GM12878 (cell line): Measurements from ENCODE around the gene CKS1B. TPM values are rescaled to one million over a fixed set of nuclear protein-coding genes. Genes with fewer than 3 reads are reported as not detected.

Experiments
- ATAC-seq: fragments of 200-7000 bp; cut with Tn5 transposase; 3 replicates; pipeline ENCODE4 v1.9.1; 2020; ENCODE audit warnings: mild to moderate bottlenecking, moderate library complexity
- BruUV-seq: library from RNA; stranded (reverse); fragments of 400-500 nt; replicated peaks from 2 replicates; lab custom pipeline; 2021; lab: Mats Ljungman, UMichigan
- CTCF ChIA-PET: fragments of 300-600 bp; sonication (Branson Sonifier 250); formaldehyde crosslinking; extraction: SDS; loops from one replicate; lab custom pipeline; 2021; ENCODE audit warnings: inconsistent platforms; lab: Yijun Ruan, JAX
- POLR2A ChIA-PET: fragments of 350-600 bp; formaldehyde crosslinking; extraction: SDS; loops from one replicate; lab custom pipeline; 2021; ENCODE audit warnings: inconsistent platforms; lab: Charles Lee
- RAD21 ChIA-PET: fragments of 300-600 bp; sonication (Branson Sonifier 250); formaldehyde crosslinking; loops from one replicate; lab custom pipeline; 2023; ENCODE audit warnings: antibody characterized with exemption; ENCODE audit not compliant: unreplicated experiment; lab: Charles Lee
- SMC1A ChIA-PET: fragments of 300-600 bp; sonication (Branson Sonifier 250); formaldehyde crosslinking; loops from one replicate; lab custom pipeline; 2023; ENCODE audit not compliant: unreplicated experiment, uncharacterized antibody; lab: Charles Lee
- DNase-seq: peaks from one replicate; pipeline ENCODE4 v3.0.0-alpha.2; 2011; ENCODE audit warnings: low read depth, low spot score
- FAIRE-seq: peaks from 3 replicates; lab custom pipeline; 2011; peaks lifted over from hg19 to GRCh38; lab: Jason Lieb, UNC
- H2AFZ ChIP-seq: 2 replicates; pipeline ENCODE4 v1.6.0; 2011; ENCODE audit warnings: low read depth, low read length, control low read depth; ENCODE audit not compliant: control insufficient read depth
- H3K27ac ChIP-seq: 2 replicates; pipeline ENCODE4 v1.5.1; 2011; ENCODE audit warnings: control low read depth; ENCODE audit not compliant: control insufficient read depth, insufficient read depth
- H3K27me3 ChIP-seq, 2 experiments: replicated peaks in 1 of 2; 2 replicates each; pipeline versions ENCODE4 v1.6.0 to v1.6.1; 2011; ENCODE audit warnings: low read length in 1 of 2; ENCODE audit not compliant: control insufficient read depth in 2 of 2, insufficient read depth in 2 of 2
- H3K36me3 ChIP-seq, 2 experiments: 2 replicates each; pipeline ENCODE4 v1.5.1; 2011; ENCODE audit warnings: low read length in 1 of 2; ENCODE audit not compliant: control insufficient read depth in 2 of 2, insufficient read depth in 2 of 2
- H3K4me1 ChIP-seq: 2 replicates; pipeline ENCODE4 v1.6.1; 2011; ENCODE audit warnings: mild to moderate bottlenecking, low read length, moderate library complexity, mixed read lengths; ENCODE audit not compliant: control insufficient read depth, insufficient read depth
- H3K4me2 ChIP-seq: 2 replicates; pipeline ENCODE4 v1.6.0; 2011; ENCODE audit warnings: control low read depth; ENCODE audit not compliant: control insufficient read depth, insufficient read depth
- H3K4me3 ChIP-seq: fragments of 200-600 bp; sonication (generic); 2 replicates; pipeline ENCODE4 v1.5.1; 2016
- H3K79me2 ChIP-seq: 2 replicates; pipeline ENCODE4 v1.6.0; 2011; ENCODE audit warnings: low read length; ENCODE audit not compliant: control insufficient read depth, insufficient read depth
- H3K9ac ChIP-seq: 2 replicates; pipeline ENCODE4 v1.8.0; 2011; ENCODE audit warnings: low read length, control low read depth, mixed read lengths; ENCODE audit not compliant: control insufficient read depth, insufficient read depth
- H3K9me3 ChIP-seq: replicated peaks from 3 replicates; pipeline ENCODE4 v1.5.1; 2011; ENCODE audit warnings: mild to moderate bottlenecking, low read length; ENCODE audit not compliant: control insufficient read depth, insufficient read depth
- H4K20me1 ChIP-seq: 2 replicates; pipeline ENCODE4 v1.6.0; 2011; ENCODE audit not compliant: control insufficient read depth, insufficient read depth
- ATF7 ChIP-seq: fragments of 450-650 bp; IDR thresholded peaks from 2 replicates; pipeline ENCODE4 v1.6.1; 2016; ENCODE audit warnings: low read depth, mild to moderate bottlenecking
- BACH1 ChIP-seq: fragments of 450-650 bp; IDR thresholded peaks from 2 replicates; pipeline ENCODE4 v1.6.1; 2017; ENCODE audit warnings: mild to moderate bottlenecking, borderline replicate concordance
- HDAC2 ChIP-seq: fragments of 200-600 bp; sonication (generic); IDR thresholded peaks from 2 replicates; pipeline ENCODE4 v1.6.1; 2017
- HDAC6 ChIP-seq: fragments of 200-600 bp; sonication (generic); IDR thresholded peaks from one replicate; pipeline ENCODE4 v1.8.0; 2017; ENCODE audit warnings: antibody characterized with exemption; ENCODE audit not compliant: unreplicated experiment
- IKZF1 ChIP-seq: fragments of 450-650 bp; conservative IDR thresholded peaks from 2 replicates; pipeline ENCODE4 v1.6.1; 2017; ENCODE audit warnings: antibody characterized with exemption, mild to moderate bottlenecking
- KDM1A ChIP-seq: fragments of 200-600 bp; sonication (generic); IDR thresholded peaks from 2 replicates; pipeline ENCODE4 v1.6.1; 2016; ENCODE audit warnings: borderline replicate concordance
- MEF2B ChIP-seq: fragments of 450-650 bp; IDR thresholded peaks from 2 replicates; pipeline ENCODE4 v1.6.1; 2018; ENCODE audit warnings: mild to moderate bottlenecking, moderate library complexity; ENCODE audit not compliant: partially characterized antibody, poor library complexity, severe bottlenecking
- NBN ChIP-seq: fragments of 450-650 bp; IDR thresholded peaks from 2 replicates; pipeline ENCODE4 v1.6.1; 2016
- NR2F1 ChIP-seq: fragments of 450-650 bp; conservative IDR thresholded peaks from 2 replicates; pipeline ENCODE4 v1.6.1; 2017; ENCODE audit warnings: mild to moderate bottlenecking
- POLR2A ChIP-seq: IDR thresholded peaks from 2 replicates; pipeline ENCODE4 v1.6.1; 2011; ENCODE audit warnings: low read depth, mild to moderate bottlenecking, low read length
- POU2F2 ChIP-seq: IDR thresholded peaks from 3 replicates; pipeline ENCODE4 v1.6.1; 2011; ENCODE audit warnings: low read depth, mild to moderate bottlenecking, low read length, borderline replicate concordance
- SIX5 ChIP-seq: IDR thresholded peaks from 2 replicates; pipeline ENCODE4 v1.6.1; 2011; ENCODE audit warnings: mild to moderate bottlenecking, low read depth, low read length, moderate library complexity; ENCODE audit not compliant: severe bottlenecking
- SMAD5 ChIP-seq: IDR thresholded peaks from 2 replicates; pipeline ENCODE4 v1.6.1; 2016; ENCODE audit warnings: antibody characterized with exemption, low read depth
- SMARCA5 ChIP-seq: fragments of 450-650 bp; IDR thresholded peaks from 2 replicates; pipeline ENCODE4 v1.6.1; 2017; ENCODE audit warnings: mild to moderate bottlenecking
- SRF ChIP-seq, 2 experiments: IDR thresholded peaks; 2 replicates each; pipeline ENCODE4 v1.6.1; 2011; ENCODE audit warnings: low read depth in 2 of 2, low read length in 2 of 2, mild to moderate bottlenecking in 1 of 2, moderate library complexity in 1 of 2
- TCF12 ChIP-seq: IDR thresholded peaks from 2 replicates; pipeline ENCODE4 v1.6.1; 2011; ENCODE audit warnings: low read depth, mild to moderate bottlenecking, low read length
- ZBED1 ChIP-seq: IDR thresholded peaks from 2 replicates; pipeline ENCODE4 v1.6.1; 2016; ENCODE audit warnings: borderline replicate concordance
- WGBS: methylation state at CpG from one replicate; pipeline ENCODE4 v1.1.6; 2016; ENCODE audit warnings: low lambda C conversion rate; ENCODE audit not compliant: insufficient replicate concordance, insufficient coverage; ENCODE audit errors: missing lambda C conversion rate; 5-methylcytosine and 5-hydroxymethylcytosine counted together
- in situ Hi-C: fragments of 300-500 bp; cut with MboI; formaldehyde crosslinking; loops from 9 replicates; pipeline ENCODE4 v1.14.3; 2018; ENCODE audit warnings: mixed read lengths
- intact Hi-C: fragments of 100-400 bp; cut with micrococcal nuclease; formaldehyde crosslinking; loops from one replicate; pipeline ENCODE4 v1.14.2; 2022; ENCODE audit not compliant: unreplicated experiment
- polyA plus RNA-seq, 11 experiments: library from polyadenylated mRNA; depleted of rRNA in 4 of 11; unstranded in 6 of 11; stranded (reverse) in 5 of 11; fragments of >200 nt; fragmentation: Nextera tagmentation in 4 of 11; fragmentation: Illumina TruSeq in 1 of 11; extraction: Ambion mirVana in 4 of 11; extraction: Trizol in 1 of 11; gene quantifications; 1 replicate in 1 of 11; 2 replicates in 10 of 11; pipeline versions ENCODE4 v1.2.1 to v1.2.3, GENCODE V29; 2011 to 2016; ENCODE audit warnings: inconsistent platforms in 2 of 11, missing spikeins in 2 of 11, low read depth in 1 of 11
- total RNA-seq, 4 experiments: library from RNA; depleted of rRNA in 3 of 4; stranded (reverse); fragments of >200 nt in 3 of 4; fragmentation: Illumina TruSeq in 1 of 4; extraction: Trizol in 1 of 4; gene quantifications; 2 replicates each; pipeline versions ENCODE4 v1.2.1 to v1.2.3, GENCODE V29; 2013 to 2021
- TF ChIP-seq, protein P1 (sequence below): fragments of 450-650 bp; IDR thresholded peaks from 2 replicates; pipeline ENCODE4 v1.6.1; 2018; ENCODE audit warnings: mild to moderate bottlenecking, low read depth, moderate library complexity; ENCODE audit not compliant: partially characterized antibody
- TF ChIP-seq, protein P2 (sequence below): fragments of 450-650 bp; IDR thresholded peaks from 2 replicates; pipeline ENCODE4 v1.6.1; 2017; ENCODE audit warnings: mild to moderate bottlenecking, low read depth, inconsistent platforms; ENCODE audit not compliant: poor library complexity, severe bottlenecking

CKS1B gene
- total and polyA plus RNA-seq, 10 of the 15 experiments (the other 5 are each of a cell fraction or from before 2014, with no cell fraction given) = 125 to 608 (median 364) TPM

DNA sequence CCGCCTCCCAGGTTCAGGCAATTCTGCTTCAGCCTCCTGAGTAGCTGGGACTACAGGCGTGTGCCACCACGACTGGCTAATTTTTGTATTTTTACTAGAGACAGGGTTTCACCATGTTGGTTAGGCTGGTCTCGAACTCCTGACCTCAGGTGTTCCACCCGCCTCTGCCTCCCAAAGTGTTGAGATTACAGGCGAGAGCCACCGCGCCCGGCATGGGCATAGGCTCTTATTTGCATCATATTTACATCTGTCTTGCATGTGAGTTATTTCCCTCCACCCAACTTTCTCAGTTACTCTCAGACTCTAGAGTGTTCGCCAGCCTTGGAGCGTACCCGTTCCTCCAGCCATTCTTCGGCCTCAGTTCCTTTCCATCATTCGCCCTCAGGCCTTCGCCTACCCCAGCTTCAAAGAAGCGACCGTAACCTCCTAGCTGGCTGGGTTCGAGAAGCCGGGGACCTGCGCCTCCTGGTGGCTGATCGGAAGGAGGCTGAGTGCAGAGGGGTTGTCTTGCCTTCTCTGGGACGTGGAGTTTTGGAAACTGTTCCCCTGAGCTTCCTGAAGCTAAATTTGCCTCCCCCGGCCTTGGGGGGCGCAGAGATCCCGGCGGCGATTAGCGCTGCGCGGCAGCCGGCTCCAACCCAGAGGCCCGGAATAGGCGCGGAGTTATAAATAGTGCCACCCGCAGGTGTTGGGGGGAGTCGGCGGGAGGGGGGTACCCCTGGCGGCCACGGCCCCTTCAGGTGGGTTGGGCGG, 24.5 kb downstream of the CKS1B start:
- DNase-seq (peak; percentile 58), ATAC-seq (peak; percentile 33), FAIRE-seq (peak; percentile 91)
- H3K79me2 ChIP-seq = peaks cover 18% of the 10 kb centered on the region
- H3K36me3 ChIP-seq = no peaks in the 10 kb centered on the region
- no peaks in the 10 kb centered on the region for H3K9me3 ChIP-seq
- peaks cover 12% of the 10 kb centered on the region for H3K4me1 ChIP-seq
- no peaks in the 10 kb centered on the region for H3K27me3 ChIP-seq
- peak overlapping the region; percentile 81 for H2AFZ ChIP-seq
- ChIA-PET CTCF (interaction anchor here (0.6 to 11.0 kb wide), 26 partner anchors 9 to 518 kb away, joined by 3 to 226 read pairs (median 4); partner anchors contain the start of genes CKS1B, FLAD1, KCNN3 and KRTCAP2), RAD21 (interaction anchor here (0.7 to 3.0 kb wide), 24 partner anchors 11 to 520 kb away, joined by 3 to 24 read pairs (median 4); partner anchors contain the start of genes ADAM15, FLAD1, PBXIP1 and PMVK), POLR2A (interaction anchor here (0.6 to 3.4 kb wide), 13 partner anchors 13 to 443 kb away, joined by 3 to 36 read pairs (median 5); partner anchors contain the start of genes CKS1B, FLAD1, PBXIP1 and PYGO2), SMC1A (interaction anchor here (0.6 to 8.1 kb wide), 14 partner anchors 9 to 329 kb away, joined by 3 to 69 read pairs (median 4); partner anchors contain the start of genes CKS1B, FLAD1, PBXIP1 and PYGO2)
- in situ Hi-C loops = no loop called here
- H3K4me3 ChIP-seq = peak overlapping the region; percentile 89
- BruUV-seq = no TSS peak
- H3K27ac ChIP-seq = peak overlapping the region; percentile 74
- no peaks in the 10 kb centered on the region for H4K20me1 ChIP-seq
- H3K4me2 ChIP-seq = peak overlapping the region; percentile 94
- peak overlapping the region; percentile 67 for H3K9ac ChIP-seq
- intact Hi-C loops = loop anchor here (1.0 to 2.0 kb wide), 3 partner anchors 16 to 330 kb away; partner anchors contain the start of genes CKS1B and FLAD1
- 3% methylated on average over 39 of the region's 40 CpGs for WGBS
- TF ChIP-seq SMARCA5 (peak; percentile 94; the same call in 1 of the 2 replicates), ATF7 (peak; percentile 40; the same call in 1 of the 2 replicates), BACH1 (peak; percentile 29; the same call in 1 of the 2 replicates), HDAC6 (no peak), NBN (peak; percentile 86), POLR2A (peak; percentile 62), SIX5 (no peak), POU2F2 (peak; percentile 7; the same call in 2 of the 3 replicates), ZBED1 (peak; percentile 64; the same call in 1 of the 2 replicates), SRF (IDR thresholded peaks at IDR 0.05; ENCODE audit: low read depth in 2 of 2, low read length in 2 of 2) (0 out of 4 replicates have a peak, but pooled peaks of 1 of the 2 experiments have one; percentile 38), TCF12 (0 out of 2 replicates have a peak, but pooled peaks have one; percentile 7), NR2F1 (peak; percentile 24; the same call in 1 of the 2 replicates), HDAC2 (no peak), IKZF1 (peak; percentile 76), MEF2B (peak; percentile 54), SMAD5 (no peak; the same call in 1 of the 2 replicates), KDM1A (no peak)
- TF ChIP-seq, protein P1, sequence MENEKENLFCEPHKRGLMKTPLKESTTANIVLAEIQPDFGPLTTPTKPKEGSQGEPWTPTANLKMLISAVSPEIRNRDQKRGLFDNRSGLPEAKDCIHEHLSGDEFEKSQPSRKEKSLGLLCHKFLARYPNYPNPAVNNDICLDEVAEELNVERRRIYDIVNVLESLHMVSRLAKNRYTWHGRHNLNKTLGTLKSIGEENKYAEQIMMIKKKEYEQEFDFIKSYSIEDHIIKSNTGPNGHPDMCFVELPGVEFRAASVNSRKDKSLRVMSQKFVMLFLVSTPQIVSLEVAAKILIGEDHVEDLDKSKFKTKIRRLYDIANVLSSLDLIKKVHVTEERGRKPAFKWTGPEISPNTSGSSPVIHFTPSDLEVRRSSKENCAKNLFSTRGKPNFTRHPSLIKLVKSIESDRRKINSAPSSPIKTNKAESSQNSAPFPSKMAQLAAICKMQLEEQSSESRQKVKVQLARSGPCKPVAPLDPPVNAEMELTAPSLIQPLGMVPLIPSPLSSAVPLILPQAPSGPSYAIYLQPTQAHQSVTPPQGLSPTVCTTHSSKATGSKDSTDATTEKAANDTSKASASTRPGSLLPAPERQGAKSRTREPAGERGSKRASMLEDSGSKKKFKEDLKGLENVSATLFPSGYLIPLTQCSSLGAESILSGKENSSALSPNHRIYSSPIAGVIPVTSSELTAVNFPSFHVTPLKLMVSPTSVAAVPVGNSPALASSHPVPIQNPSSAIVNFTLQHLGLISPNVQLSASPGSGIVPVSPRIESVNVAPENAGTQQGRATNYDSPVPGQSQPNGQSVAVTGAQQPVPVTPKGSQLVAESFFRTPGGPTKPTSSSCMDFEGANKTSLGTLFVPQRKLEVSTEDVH = no peak
- TF ChIP-seq, protein P2, sequence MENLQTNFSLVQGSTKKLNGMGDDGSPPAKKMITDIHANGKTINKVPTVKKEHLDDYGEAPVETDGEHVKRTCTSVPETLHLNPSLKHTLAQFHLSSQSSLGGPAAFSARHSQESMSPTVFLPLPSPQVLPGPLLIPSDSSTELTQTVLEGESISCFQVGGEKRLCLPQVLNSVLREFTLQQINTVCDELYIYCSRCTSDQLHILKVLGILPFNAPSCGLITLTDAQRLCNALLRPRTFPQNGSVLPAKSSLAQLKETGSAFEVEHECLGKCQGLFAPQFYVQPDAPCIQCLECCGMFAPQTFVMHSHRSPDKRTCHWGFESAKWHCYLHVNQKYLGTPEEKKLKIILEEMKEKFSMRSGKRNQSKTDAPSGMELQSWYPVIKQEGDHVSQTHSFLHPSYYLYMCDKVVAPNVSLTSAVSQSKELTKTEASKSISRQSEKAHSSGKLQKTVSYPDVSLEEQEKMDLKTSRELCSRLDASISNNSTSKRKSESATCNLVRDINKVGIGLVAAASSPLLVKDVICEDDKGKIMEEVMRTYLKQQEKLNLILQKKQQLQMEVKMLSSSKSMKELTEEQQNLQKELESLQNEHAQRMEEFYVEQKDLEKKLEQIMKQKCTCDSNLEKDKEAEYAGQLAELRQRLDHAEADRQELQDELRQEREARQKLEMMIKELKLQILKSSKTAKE = peak; percentile 23
